Esophagus muscularis mucosa (tissue), 3 donors: ENCODE data around the gene ZFAND6.

Experiments used
- POLR2A ChIP-seq: fragments of 450-650 bp; IDR thresholded peaks from one replicate; pipeline ENCODE4 v1.6.1; 2017; ENCODE audit warnings: antibody characterized with exemption, moderate library complexity, mild to moderate bottlenecking, low read depth
- TF ChIP-seq, protein P1 (sequence below), 3 experiments: fragments of 200-600 bp in 2 of 3; fragments of 450-650 bp in 1 of 3; sonication (generic) in 2 of 3; IDR thresholded peaks; one replicate each; pipeline ENCODE4 v1.5.1; 2017 to 2019; ENCODE audit warnings: antibody characterized with exemption in 3 of 3, mild to moderate bottlenecking in 2 of 3, moderate library complexity in 1 of 3

DNA sequence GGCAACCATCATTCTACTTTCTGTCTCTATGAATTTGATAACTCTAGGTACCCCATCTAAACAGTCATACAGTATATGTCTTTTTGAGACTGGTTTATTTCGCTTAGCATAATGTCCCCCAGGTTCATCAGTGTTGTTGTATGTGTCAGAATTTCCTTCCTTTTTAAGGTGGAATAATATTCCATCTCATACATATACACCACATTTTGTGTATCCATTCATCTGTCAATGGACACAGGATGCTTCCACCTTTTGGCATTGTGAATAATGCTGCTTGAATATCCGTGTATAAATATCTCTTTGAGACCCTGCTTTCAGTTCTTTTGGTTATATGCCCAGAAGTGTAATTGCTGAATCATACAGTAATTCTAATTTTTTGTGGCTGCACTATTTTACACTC is 10.4 kb upstream of the ZFAND6 start:
- TF ChIP-seq, protein P1, sequence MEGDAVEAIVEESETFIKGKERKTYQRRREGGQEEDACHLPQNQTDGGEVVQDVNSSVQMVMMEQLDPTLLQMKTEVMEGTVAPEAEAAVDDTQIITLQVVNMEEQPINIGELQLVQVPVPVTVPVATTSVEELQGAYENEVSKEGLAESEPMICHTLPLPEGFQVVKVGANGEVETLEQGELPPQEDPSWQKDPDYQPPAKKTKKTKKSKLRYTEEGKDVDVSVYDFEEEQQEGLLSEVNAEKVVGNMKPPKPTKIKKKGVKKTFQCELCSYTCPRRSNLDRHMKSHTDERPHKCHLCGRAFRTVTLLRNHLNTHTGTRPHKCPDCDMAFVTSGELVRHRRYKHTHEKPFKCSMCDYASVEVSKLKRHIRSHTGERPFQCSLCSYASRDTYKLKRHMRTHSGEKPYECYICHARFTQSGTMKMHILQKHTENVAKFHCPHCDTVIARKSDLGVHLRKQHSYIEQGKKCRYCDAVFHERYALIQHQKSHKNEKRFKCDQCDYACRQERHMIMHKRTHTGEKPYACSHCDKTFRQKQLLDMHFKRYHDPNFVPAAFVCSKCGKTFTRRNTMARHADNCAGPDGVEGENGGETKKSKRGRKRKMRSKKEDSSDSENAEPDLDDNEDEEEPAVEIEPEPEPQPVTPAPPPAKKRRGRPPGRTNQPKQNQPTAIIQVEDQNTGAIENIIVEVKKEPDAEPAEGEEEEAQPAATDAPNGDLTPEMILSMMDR (IDR thresholded peaks at IDR 0.05): no peak
- TF ChIP-seq POLR2A: no peak
